ENCODE data around the gene ZCCHC17.

The ZCCHC17 gene

DNA sequence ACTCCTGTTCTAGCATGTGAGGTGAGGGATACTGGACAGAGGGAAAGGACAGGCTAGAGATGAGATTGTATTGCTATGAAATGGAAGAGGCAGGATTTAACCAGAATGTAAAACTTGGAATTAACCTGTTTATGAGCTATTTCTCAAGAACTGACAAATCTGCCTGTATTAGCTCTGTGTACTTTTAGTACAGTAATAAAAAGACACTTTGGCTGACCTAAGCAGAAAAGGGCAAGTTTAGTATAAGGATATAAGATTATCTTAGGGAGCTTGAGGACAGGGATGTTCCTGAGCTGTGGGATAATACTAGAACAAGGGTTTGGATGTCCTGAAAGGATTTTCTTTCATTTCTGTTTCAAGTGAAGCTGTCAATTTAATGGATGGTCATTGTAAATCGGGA lies 11.2 kb downstream of the ZCCHC17 start:
- no peak for DNase-seq

DNA sequence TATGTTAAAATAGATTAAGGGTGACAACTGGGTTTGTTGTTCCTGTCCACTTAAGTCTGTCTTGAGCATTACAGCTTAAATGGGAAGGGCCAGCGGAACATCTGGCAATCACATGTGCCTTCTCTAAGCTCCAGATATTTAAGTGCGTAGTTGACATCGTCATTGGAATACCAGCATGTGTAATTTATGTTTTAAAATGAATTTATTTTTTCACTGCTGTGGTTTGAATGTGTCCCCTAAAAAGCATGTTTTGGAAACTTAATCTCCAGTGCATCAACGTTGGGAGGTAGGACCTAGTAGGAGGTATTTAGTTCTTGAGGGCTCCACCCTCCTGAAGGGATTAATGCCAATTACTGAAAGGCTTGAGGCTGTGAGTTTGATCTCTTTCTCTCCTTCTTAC lies 13.4 kb downstream of the ZCCHC17 start:
- DNase-seq = no peak

DNA sequence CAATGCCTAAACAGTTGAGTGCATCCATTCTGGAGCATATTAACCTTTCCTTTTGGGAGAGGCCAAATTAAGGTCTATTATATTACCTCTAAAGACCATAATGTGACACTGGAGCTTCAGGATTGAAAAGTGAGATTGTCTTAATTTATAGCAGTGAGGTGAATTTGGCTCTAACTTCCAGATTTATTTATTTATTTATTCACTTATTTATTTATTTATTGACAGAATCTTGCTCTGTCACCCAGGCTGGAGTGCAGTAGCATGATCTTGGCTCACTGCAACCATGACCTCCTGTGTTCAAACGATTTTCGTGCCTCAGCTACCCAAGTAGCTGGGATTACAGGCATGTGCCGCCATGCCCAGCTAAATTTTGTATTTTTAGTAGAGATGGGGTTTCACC lies 19.1 kb downstream of the ZCCHC17 start:
- DNase-seq = no peak

DNA sequence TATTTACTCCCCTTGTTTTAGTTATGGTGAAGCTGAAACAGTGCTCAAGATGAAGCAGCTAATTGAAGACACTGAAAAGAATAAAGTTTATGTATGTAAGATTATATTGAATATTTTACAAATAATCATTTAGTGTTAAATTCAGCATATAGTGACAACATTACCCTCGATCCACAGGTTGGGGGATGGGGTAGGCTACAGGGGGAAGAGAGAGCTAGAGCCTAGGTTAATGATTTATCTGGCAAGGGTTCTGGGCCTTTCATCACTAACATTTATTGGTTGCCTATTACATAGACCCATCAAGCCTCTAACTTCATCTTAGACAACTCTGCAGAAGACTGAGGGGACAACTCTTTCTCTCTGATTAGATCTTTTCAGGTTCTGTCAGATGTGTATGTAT lies 21.3 kb downstream of the ZCCHC17 start:
- DNase-seq = no peak

DNA sequence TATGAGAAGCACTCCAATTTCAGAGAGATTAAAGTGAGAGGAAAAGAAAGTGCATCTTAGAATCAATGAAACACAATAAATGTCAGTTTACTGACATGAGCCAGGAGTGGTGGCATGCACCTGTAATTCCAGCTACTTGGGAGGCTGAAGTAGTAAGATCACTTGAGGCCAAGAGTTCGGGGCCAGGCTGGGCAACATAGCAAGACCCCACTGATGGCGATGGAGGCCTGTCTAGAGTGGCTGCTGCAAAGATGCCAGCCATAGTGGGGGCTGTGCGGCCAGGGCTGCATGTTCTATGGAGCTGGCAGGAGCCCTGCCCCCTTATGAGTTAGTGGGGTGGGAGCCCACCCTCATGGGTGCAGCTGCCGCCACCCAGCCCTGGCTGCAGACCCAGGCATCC lies 27.3 kb downstream of the ZCCHC17 start:
- DNase-seq = no peak

DNA sequence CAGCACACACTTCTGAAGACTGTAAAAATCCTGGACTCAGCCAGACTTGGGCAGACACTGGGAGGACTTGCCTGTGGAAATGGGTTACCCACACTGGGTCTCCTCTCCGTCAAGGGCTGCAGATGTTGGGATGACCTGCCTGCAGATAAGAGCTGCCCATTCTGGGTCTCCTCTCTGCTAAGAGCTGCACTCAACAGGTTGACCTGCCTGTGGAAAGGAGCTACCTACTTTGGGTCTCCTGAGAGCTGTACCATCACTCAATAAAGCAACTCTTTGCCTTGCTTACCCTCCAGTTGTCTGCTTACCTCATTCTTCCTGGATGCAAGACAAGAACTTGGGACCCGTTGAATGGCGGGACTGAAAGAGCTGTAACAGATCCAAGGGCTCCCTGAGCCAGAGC lies 28.2 kb downstream of the ZCCHC17 start:
- DNase-seq = no peak

DNA sequence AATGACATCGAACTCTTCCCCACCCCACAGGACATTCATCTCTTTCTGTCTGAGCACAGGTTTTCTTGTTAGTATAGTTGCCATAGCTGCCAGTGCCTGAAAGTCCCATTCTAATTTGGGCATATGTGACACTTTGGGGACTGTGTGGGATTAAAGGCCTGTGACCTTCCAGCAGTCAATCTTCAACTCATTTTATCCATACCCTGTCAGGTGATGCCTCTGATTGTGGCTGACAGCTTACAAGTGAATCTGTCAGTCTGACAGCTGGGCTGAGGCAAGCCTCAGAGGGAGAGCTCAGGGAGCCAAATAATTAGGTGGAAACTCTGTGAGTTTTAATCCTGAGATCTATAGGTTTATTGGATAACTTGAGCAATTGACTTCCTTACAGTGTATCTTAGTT lies 29.6 kb downstream of the ZCCHC17 start:
- DNase-seq = no peak

DNA sequence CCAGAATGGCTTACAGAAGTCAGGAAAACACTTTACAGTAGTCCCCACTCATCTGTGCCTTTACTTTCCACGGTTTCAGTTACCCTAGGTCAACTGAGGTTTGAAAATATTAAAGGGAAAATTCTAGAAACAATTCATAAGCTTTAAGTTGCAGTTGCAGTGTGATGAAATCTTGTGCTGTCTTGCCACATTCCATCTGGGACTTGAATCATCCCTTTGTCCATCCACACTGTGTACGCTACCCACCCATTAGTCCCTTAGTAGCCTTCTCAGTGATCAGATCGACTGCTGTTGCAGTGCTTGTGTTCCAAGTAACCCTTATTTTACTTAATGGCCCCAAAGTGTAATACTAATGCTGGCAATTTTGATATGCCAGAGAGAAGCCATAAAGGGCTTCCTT lies 30.5 kb downstream of the ZCCHC17 start:
- DNase-seq = no peak

DNA sequence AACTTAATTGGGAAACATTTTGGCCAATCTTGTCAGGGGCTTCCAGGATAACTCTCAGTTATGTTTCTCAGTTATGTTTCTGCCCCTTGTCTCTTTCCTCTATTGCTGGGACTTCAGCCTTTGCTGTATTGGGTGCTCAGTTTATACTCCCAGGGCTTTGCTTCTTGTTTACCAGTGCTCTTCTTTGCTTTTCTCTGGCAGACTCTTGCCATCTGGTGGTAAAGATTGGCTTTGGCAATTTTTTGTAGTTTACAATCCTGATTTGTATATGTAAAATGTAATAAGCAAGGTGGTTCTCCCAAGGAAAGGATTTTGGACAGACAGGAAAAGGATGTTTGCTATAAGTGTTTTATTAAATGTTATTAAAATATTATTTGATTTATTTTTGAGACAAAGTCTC lies 38.2 kb downstream of the ZCCHC17 start:
- DNase-seq = no peak

DNA sequence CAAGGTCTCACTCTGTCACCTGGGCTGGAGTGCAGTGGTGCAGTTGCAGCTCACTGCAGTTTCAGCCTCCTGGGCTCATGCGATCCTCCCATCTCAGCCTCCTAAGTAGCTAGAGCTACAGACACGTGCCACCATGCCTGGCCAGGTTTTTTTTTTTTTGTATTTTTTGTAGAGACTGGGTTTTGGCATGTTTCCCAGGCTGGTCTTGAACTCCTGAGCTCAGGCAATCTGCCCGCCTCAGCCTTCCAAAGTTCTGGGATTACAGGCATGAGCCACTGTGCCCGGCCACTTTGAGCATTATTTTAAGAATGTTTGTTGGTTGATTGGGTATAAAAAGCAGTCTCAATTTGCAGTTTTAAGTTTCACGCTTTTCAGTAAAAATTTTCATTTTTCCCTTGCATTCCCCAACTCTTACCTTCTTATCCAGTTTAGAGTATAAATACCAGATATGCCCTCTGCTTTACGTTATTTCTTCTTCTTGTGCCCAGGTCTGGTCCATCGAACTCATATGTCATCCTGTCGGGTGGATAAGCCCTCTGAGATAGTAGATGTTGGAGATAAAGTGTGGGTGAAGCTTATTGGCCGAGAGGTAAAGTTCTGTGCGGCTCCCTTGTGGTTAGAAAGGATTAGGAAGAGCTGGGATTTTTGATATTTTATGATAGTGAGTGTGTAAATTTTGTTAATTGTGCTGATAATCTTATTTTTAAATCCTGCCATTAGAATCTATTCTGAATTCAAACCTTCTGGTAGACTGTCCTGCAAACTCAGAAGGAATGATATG lies 40.0 kb downstream of the ZCCHC17 start:
- DNase-seq = no peak

DNA sequence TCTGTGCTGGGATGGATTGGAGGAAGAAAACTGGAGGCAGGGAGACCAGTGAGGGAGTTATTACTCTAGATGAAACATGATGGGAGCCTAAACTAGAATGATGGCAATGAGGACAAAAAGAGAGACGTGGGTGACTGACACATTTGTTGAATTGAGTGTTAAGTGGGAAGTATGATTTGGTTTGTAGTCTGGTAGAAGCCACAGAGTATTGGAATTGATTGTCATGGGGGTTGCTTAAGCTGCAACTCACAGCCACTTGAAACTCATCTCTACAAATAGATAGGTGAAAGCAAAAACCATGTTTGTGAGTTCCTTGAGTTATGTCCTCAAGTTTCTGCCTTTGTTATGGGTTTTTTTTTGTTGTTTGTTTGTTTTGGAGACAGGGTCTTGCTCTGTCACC lies 47.7 kb downstream of the ZCCHC17 start:
- no peak for DNase-seq

DNA sequence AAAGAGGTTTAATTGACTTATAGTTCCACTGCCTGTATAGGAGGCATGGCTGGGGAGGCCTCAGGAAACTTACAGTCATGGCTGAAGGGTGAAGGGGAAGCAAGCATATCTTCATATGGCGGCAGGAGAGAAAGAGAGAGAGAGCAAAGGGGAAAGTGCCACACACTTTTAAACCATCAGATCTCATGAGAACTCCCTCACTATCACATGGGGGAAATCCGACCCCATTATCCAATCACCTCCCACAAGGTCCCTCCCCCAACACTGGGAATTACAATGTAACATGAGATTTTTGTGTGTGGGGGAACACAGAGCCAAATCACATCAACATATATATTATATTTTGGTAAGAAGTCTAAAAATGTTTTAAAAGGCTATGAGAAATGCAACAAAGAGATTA lies 48.8 kb downstream of the ZCCHC17 start:
- no peak for DNase-seq

DNA sequence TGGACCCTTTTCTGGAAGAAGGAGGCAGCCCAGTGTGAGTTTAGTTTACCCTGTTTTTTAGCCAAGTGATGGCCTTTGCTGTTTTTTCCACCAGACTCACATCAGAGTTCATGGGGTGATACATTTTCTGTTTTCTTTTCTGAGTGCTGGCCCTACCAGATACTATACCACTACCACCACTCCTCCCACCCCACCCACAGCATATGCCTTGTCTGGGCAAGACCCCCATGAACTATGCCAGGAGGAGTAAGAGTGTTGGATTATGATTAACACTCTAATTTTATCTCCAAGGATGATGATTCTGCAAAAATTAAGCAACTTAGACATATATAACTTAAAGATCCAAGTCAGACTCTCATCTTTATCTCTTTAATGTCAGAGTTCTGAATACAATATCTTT lies 50.0 kb downstream of the ZCCHC17 start:
- DNase-seq = no peak

DNA sequence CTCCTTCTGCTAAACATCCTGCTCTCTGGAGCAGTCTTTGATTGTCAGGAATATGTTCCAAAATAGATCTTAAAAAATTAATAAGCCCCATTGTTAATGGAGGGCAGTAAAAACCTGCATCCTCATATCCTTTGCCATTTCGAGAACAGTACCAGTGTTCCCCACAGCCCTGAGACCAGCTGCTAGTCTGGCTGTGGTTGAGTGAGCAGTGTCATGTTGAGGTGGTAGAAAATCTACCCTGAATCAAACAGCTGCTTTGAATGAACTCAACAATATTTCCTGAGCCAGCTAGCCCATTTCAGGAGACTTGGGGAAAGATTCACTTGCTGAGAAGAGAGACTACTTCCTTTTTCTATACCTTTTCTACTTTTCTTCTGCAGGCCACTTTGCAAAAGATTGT lies 51.6 kb downstream of the ZCCHC17 start:
- no peak for DNase-seq

DNA sequence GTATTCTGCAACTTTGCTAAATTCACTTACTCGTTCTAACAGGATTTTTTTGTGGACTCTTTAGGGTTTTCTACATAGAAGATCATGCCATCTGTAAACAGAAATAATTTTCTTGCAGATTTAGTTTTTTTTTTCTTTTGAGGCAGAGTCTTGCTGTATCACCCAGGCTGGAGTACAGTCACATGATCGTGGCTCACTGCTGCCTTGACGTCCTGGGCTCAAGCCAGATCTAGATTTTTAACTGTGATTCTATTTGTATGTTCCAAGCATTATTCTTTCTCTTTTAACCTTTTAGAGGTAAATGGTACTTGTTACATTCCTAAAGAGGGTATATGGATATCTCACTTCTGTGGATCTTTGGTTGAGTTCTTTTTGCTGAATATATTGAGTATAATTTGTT lies 57.5 kb downstream of the ZCCHC17 start:
- DNase-seq = no peak

DNA sequence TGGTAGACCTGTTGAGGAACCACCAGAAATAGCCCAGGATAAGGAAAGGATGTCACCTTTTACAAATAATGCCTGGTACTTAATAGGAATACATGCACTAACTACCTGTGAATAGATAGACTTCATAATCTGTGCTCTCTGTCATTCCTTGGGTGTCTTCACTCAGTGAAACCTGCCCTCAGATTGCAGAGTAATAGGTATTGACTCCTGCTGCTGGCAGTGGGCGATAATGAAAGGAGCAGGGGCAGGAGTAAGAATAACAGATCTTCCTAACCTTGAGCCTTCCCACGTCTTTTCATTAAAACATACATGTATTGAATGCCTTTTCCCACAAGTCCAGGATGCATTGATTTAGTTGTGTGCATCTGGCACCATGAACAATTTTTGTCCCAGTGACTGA lies 59.6 kb downstream of the ZCCHC17 start:
- no peak for DNase-seq

DNA sequence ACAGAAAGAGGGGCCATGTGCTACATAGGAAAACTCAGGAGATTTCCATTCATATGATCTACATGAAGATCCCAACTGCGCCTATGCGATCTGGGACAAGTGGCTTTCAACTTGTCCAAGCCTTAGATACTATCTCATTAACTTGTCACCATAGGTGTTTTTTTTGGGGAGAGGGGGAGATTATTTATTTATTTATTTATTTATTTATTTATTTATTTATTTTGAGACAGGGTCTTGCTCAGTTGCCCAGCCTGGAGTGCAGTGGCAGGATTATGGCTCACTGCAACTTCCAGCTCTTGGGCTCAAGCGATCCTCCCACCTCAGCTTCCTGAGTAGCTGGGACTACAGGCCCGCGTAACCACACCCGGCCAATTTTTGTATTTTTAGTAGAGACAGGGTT lies 64.8 kb downstream of the ZCCHC17 start:
- no peak for DNase-seq

DNA sequence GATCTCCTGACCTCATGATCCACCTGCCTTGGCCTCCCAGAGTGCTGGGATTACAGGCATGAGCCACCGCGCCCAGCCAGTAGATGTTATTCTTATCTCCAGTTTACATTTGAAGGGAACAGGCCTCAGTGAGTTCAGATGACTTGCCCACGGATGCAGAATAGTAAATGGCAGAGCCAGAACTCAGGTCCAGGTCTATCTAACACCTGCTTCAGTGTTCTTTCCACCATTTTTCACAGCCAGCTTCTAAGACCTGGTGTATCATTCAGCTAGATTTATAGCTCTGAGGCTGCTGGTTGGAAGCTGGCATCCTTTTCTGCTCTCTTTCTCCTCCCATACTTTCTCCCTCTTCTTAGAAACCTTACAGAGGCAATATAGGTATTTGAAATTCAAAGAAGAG lies 65.2 kb downstream of the ZCCHC17 start:
- DNase-seq = no peak

DNA sequence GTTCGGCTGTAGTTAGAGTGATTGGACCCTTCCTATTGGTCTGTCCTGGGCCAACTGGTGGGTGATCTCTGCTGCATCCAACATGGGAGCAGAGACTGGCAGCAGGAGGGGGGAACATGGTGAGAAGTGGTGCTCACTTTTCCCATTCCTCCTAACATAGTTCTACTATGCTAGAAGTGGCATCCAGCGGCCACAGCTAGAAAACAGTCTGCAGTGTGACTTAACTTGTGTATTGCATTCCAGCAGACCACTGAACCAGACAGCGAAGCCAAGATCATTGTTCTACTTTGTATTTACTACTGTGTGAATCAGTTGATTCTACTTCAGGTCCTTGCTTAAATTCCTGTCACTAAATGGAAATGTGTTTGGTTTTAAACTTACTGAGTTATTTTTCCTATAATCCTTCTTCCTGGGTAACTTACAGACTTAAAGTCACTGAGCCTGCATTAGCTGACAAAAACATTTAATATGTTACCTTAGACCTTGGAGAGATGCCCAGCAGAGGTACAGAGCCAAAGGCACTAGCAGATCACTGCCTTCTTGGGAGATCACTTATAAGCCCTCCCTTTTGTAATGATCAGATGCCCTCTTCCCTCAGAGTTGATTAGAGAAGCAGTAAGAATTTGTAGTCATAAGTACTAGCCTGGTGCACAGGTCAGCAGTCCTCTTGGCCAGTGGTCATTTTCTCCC lies 67.9 kb downstream of the ZCCHC17 start:
- no peak for DNase-seq

DNA sequence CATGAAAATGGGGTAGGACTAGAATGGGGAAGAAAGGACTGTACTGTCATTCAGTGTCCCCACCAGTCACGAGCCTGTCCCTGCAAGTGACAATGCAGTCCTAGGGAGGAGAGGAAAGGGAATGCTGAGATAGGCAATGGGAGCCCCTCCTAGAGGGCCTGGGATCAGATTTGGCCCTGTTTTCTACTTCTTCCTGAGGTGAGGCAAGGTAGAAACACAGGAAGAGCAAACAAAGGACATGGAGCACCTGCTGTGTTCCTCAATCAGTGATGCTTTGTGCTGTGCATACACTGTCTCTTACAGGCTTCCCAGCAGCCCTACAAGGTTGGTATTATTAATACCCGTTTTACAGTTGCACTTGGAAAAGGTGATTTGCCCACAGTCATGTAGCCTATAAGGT lies 70.0 kb downstream of the ZCCHC17 start:
- DNase-seq = no peak

DNA sequence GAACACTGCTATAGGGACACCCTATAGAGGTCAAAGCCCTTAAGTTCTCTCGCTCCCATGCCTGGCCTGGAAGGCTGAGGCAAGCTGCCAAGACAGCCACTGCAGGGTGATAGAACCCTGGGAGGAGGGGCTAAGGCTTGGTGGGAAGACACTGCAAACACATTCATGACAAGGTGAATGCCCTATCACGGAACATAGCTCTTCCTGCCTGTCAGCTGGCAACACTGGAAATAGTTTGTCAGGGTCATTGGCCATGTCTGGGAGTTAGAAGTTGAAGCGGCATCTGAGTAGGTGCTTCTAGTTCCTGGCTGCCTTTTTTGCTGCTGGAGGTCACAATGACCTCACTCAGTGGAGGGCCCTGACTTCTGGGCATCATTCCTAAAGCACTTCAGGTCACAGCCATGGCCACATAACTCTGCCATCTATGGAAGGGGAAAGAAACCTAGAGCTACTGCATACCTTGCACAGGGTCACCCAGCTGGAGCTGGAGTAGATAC lies 71.8 kb downstream of the ZCCHC17 start:
- no peak for DNase-seq

DNA sequence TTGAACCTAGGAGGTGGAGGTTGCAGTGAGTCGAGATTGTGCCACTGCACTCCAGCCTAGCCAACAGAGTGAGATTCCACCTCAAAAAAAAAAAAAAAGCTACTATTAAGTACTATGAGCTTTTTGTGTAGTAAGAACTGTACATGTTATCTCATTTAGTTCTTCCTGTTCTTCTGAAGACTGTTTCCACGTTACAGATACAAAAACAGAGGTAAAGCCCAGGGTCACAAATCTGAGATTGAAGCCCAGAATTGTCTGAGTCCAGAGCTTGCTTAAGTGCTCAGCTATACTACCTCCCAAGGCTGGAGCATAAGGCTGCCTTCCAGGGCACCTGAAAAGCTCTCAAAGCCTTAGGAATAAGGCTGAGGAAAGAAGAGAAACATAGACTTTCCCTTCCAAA lies 73.2 kb downstream of the ZCCHC17 start:
- DNase-seq = no peak

DNA sequence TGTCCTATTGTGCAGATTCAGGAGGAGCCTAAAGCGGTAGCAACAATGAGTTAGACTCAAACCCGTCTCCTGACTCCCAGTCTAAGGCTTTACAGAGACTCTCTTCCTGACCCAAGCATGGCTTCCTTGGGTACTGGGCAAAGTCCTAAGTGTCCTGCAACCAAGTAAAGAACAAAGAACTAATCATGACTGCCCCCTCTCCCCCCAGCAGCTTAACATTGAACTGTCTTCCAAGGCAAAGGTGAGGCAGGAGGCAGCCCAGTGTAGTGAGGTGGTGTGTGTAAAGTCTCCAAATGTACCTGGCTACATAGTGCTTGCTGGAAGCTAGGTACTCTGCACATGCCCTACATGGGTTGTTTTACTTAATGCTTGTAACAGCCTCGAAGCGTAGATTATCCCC lies 73.7 kb downstream of the ZCCHC17 start:
- DNase-seq = no peak

DNA sequence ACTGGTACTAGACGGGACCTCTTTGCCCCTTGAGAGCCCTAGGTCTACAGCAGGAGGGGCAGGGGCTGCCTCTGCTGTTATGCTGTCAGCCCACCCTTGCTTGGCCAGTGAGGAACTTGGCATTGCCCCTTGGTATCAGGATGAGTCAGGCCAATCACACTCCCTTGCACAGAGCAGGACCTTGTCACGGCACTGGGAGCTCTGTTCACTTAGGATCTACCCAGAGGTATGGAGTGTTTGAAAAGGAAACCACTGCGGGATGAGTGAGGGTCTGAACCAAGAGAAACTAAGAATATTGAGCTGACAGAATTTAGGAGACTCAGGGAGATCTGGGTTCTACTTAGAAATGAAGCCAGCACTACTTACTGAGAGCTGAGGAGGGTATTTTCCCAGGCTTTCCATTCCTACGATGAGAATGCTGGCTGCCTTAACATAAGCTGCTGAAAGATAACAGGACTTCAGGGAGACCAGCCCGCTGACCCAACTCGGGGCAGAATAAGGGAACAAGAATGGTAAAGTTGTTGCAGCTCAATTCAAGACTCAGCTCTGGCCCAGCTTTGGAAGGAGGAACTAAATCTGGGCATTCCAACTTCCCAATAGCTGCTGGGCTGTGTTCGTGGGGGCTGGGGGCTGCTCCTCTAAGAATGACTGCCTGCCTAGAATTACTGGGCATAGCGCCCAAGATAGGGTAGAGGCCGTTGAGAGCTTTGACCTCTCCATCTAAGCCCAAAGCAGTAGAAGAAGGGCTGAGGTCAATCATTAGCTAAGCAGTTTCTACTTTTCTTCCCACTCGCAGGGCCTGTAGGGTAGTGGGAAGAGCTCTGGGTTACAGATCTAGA lies 74.5 kb downstream of the ZCCHC17 start:
- DNase-seq = no peak

Measured in activated naive CD4-positive, alpha-beta T cell (primary cell).